Suprapubic skin (tissue), 4 donors: ENCODE data around the gene FGF13. TPM values are rescaled to one million over a fixed set of nuclear protein-coding genes. Genes with fewer than 3 reads are reported as not detected.

Experiments
- DNase-seq, 2 donors: peaks; one replicate each; pipeline ENCODE4 v3.0.0-alpha.2; 2019; ENCODE audit warnings: low spot score in 2 of 2
- H3K27ac ChIP-seq: fragments of 200-600 bp; sonication (generic); one replicate; pipeline ENCODE4 v1.5.1; 2019
- H3K27me3 ChIP-seq: fragments of 200-600 bp; sonication (generic); one replicate; pipeline ENCODE4 v1.5.1; 2019
- H3K36me3 ChIP-seq: fragments of 200-600 bp; sonication (generic); one replicate; pipeline ENCODE4 v1.5.1; 2019
- H3K4me1 ChIP-seq: fragments of 200-600 bp; sonication (generic); one replicate; pipeline ENCODE4 v1.5.1; 2019
- H3K4me3 ChIP-seq: fragments of 200-600 bp; sonication (generic); one replicate; pipeline ENCODE4 v1.5.1; 2019; ENCODE audit warnings: mild to moderate bottlenecking
- H3K9me3 ChIP-seq: fragments of 200-600 bp; sonication (generic); one replicate; pipeline ENCODE4 v1.5.1; 2019
- CTCF ChIP-seq, 2 donors: fragments of 200-600 bp in 1 of 2; fragments of 450-650 bp in 1 of 2; sonication (generic) in 1 of 2; IDR thresholded peaks; one replicate each; pipeline ENCODE4 v1.5.1; 2016 to 2019; ENCODE audit warnings: antibody characterized with exemption in 2 of 2, mild to moderate bottlenecking in 1 of 2, moderate library complexity in 1 of 2
- EP300 ChIP-seq: sonication (generic); formaldehyde crosslinking; IDR thresholded peaks from one replicate; pipeline ENCODE4 v1.6.1; 2017; ENCODE audit warnings: antibody characterized with exemption
- POLR2A ChIP-seq, 2 donors: fragments of 450-650 bp; IDR thresholded peaks; one replicate each; pipeline ENCODE4 v1.6.1; 2017; ENCODE audit warnings: antibody characterized with exemption in 2 of 2, mild to moderate bottlenecking in 2 of 2, moderate library complexity in 2 of 2
- POLR2AphosphoS5 ChIP-seq, 3 donors: sonication (generic); formaldehyde crosslinking; IDR thresholded peaks; one replicate each; pipeline ENCODE4 v1.6.1; 2017; ENCODE audit warnings: antibody characterized with exemption in 3 of 3
- whole genome bisulfite sequencing: methylation state at CpG from one replicate; pipeline ENCODE4 v1.1.5; 2018; 5-methylcytosine and 5-hydroxymethylcytosine counted together
- total RNA-seq, 4 donors: library from RNA; depleted of rRNA; stranded (reverse); fragments of >200 nt; gene quantifications; one replicate each; pipeline ENCODE4 v1.1.0, GENCODE V29; 2016

Gene FGF13
- total RNA-seq, 4 donors from 2014 or later: 1.4 to 5.2 (median 1.8) TPM

- no peaks in the 10 kb centered on the region for H3K27me3 ChIP-seq
- WGBS: 55% methylated on average over 2 of the region's 2 CpGs
- DNase-seq: no peak
- no peaks in the 10 kb centered on the region for H3K9me3 ChIP-seq
- TF ChIP-seq POLR2A (IDR thresholded peaks at IDR 0.05) (no peak), EP300 (no peak), CTCF (IDR thresholded peaks at IDR 0.05) (no peak), POLR2AphosphoS5 (IDR thresholded peaks at IDR 0.05) (no peak)
- no peaks in the 10 kb centered on the region for H3K36me3 ChIP-seq
- H3K27ac ChIP-seq: no peak overlapping the region
- H3K4me3 ChIP-seq: no peak overlapping the region
- no peaks in the 10 kb centered on the region for H3K4me1 ChIP-seq
Measured at GRCh38 chrX:138638996-138639395, 72.5 kb downstream of the FGF13 start.
